IPS DF 4.7 (cell line): ENCODE results near the gene GNAI3.

Source experiments
- DNase-seq: peaks from one replicate; pipeline ENCODE4 v3.0.0-alpha.2; 2013; ENCODE audit warnings: low spot score; ENCODE audit errors: extremely low read depth

Gene GNAI3

DNA sequence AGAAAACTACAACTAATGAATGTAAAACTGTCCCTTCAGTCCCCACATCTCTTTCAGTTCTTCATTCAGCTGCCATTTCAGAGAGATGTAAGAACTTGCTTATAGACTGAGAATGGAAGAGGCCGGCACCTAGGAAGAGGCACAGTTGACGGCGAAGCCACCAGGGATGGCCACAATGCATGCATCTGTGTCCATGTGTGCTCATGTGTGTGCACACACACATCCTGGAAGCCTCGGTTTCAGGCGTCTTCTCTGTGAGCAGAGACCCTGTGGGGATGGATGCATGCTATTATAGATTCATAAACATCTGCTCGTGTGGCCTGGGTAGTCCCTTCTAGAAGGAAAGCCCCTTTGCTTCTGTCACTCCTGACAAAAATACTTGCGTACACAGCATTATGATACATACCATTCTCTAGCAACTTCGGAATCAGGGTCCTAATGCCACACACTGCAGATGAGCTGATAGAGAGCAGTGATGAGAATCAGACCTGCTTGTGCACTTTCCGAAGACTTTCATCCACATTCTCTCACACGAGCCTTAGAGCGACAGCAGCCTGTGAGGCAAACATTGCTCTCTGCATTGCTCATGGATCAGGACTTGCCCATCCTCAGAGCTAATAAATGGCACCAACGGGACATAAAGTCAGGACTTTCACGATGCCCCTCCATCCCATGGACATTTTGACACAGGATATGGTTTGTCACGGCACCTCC is 21.2 kb upstream of the GNAI3 start:
- no peak for DNase-seq

DNA sequence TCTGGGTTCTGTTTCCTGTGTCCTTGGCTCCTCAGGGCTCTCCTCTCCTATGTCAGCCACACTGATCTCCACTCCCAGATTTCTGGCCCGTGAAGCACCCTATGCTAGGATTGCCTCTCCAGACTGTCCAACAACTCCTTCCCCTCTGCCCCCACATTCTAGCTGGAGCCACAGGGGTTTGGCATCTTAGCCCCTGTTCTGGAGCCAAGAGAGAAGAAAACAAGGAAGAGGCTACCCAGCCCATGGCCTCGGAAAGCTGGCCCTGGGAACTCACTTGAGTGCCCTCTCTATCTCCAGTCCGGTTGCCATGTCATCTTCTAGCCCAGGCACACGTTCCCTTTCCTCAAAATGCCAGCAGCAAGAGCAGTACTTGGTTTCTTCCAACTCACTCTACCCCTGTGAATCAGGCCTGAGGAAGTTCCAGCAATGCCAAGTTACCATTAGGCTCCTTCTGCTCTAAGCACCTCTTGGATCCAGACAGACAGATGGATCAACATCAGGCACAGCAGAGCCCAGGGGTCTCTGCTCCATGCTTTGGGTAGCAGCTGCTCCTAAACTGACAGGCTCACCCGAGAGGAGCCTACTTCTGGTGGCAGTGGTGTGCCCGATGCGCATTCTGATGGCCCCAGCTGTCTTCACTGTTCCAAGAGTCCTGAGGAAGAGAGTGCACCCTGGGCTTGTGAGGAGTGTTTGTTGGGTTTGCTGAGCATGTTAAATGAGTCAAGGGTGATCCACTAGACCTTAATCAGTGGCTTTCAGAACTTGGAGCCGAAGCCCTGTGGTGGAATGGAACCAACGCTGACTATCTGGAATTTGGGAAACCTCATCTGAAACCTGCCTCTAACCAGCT is 20.3 kb upstream of the GNAI3 start:
- no peak for DNase-seq

DNA sequence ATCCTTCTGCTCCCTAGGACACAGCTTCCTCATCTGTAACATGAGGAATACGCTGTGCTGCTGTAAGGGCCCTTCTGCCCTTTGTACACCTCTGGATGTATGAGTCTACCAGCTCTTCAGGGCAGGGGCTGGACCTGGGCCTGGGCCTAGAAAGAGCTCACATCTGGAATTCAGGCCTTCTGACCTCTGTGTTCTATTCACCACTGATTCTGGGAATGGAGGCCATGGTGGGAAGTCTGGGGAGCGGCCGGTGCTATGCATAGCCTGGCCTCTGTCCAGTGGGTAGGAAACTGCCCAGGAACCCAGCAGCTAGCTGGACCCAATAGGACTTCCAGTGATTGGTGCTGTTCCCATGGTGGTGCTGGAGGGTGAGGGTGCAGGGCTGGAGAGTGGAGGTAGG is 19.7 kb upstream of the GNAI3 start:
- DNase-seq: no peak

DNA sequence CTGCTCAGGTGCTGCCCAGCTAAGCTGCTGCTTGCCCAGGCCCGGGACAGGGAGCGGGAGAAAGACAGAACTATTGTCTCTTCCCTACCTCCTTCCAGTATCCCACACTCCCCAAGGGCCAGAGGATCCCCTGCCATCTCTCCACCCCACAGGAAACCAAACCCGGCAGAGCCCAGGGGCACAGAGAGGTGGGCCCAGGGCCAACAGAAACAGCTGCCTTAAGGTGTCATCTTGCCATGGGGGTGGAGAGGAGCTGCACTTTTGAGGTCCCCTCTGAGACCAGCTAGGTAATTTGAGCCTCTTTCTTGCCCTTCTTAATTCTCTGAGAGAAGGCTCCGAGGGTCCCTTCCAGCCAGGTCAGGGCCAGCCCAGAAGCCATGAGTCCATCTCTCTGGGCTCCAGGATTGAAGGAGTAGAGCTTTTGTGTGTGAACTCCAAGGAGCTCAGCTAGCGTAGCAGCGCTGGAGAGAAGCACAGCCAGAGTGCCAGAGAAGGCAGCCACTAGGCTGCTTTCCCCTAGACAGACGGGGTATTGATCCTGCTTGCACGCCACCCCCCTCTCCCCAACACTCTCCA is 18.4 kb upstream of the GNAI3 start:
- no peak for DNase-seq

DNA sequence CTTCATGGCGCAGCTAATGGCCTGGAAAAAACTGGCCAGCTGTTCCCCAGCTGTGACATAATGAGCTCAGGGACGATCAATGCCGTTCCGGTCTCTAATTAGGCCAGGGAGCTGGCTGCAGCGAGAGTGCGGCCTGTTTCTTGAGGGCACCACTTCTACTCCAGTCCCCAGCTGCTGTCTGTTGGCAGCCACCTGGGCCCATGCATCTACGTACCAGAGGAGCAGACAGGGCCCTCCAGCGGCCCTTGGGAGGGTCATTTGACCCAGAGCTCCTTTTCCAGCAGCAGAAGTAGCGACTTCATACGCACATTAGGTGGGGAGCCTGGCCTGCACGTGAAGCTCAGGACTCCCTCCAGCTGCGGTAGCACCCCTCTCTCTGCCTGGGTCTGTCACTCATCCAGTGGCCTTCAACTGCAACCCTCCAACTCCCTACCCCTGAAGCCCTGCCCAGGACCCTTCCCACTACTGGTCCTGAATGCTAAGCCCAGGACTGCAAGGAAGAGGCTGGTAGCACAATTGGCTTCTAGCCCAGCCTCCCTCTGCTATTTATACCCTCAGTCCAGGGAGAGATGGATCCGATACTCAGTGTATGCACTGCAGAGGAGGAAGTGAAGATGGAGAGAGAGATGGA is 17.8 kb upstream of the GNAI3 start:
- no peak for DNase-seq

DNA sequence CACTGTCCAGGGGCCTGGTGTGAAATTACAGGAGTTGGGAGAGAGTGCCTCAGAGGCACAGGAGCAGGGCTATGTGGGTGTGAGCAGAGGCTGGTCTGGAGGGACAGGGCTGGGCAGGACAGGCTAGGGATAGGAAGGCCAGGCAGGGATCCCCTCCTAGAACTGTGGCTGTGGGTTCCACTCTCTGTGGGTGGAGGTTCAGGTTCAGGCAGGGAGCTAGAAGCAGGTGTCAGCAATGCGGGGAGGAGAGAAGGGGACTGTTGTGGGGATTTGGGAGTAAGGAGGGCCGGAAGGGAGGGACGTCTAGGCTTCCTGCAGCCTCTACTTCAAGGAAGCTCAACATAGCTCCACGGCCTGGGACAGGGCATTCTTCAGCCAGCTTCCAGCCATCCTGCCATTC is 17.0 kb upstream of the GNAI3 start:
- DNase-seq: no peak

DNA sequence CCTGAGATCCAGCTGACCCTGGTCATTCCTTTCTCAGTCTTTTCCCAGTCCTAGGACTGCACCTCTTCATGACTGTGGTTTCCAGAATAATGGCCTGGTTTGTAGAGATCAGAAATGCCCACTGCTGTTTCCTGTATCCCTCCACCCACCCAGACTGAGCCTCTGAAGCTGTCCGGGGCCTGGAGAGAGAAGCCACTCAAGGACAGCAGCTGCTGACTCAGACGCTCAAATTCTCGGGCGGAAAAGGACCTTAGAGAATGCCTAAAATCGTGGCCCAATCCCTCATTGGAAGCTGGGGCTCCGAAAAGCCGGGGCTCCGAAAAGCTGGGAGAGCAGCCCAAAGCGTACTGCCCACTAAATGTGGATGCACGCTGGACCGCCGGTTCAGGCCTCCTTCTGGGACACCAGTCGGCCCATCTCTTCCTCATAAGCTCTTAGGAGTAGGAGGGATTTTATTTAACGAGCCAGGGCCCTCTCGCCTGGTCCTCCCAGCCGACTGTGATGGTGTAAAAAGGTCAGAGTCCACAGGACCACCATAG is 16.5 kb upstream of the GNAI3 start:
- no peak for DNase-seq

DNA sequence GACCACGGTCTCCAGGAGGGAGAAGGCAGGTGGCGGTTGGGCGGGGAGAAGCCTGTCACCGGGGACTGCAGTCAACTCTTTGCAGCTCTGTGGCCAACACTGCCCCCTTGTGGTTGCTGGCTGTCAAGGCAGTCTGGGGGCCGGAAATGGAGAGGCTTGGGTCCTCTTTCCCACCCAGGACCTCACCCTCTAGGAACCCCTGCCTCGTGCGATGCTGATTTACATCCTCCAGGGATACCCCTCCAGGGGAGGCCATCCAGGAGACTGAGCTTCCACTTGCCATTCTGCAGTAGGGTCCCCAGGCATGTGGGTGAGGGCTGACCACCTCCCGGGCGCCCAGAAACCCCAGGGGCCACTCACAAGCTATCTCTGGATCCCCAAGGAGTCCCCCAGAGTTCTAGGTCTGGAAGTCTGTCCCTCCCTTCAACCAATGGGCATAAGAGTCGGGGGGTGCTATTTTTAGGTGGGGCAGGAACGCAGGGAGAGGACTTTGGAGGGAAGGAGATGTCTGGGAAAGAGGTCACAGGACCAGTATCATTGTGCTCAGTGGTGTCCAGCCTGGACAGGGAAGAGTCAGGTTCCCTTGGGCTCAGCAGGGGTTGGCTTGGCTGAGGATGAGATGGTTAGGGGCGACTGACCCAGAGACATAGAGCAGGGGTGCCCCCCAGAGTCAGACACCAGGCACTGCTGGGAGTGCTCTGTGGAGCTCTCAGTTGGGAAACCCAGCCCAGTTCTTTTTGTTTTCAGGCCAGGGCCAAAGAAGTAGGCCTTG is 15.9 kb upstream of the GNAI3 start:
- DNase-seq: no peak

DNA sequence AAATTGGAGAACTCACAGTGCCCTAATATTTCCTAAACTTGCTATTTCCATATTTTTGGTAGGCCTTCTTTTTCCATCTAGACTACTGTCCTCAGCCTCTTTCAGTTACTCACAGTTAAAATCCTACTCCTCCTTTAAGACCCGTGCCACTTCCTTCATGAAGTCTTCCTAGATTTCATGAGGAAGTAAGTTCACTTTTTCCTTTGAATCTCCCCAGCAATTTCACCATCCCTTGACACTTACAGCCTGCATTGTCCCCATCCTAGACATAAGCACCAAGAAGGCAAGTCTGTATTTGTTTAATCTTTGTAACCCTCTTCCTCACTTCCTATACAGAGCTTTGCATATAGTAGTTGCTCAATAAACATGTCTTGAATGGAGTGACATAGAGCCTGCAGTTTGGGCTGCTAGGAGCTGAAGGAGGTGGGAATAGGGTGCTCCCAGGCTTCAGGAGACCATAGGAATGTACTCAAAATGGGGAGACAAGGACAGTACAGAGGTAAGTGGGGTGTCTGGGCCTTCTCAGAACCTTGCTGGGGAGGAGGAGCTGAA is 14.0 kb upstream of the GNAI3 start:
- DNase-seq: no peak

DNA sequence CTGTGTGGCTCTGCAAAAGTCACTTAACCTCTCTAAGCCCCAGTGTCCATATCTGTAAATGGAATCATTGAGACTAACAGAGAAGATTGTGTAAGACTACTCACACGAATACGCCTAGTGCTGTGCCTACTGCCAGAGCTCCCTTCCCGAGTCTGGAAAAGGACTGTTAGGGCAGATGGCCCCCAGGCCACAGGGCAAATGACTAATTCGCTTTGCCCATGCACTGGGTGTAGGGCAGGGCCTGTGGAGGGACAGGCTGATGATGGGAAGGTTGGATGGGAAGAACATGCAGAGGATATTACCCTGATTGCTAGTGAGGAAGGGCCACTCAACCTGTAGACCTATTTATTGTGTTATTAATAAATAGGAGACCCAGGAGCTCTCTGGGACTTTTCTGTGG is 12.9 kb upstream of the GNAI3 start:
- DNase-seq: no peak

DNA sequence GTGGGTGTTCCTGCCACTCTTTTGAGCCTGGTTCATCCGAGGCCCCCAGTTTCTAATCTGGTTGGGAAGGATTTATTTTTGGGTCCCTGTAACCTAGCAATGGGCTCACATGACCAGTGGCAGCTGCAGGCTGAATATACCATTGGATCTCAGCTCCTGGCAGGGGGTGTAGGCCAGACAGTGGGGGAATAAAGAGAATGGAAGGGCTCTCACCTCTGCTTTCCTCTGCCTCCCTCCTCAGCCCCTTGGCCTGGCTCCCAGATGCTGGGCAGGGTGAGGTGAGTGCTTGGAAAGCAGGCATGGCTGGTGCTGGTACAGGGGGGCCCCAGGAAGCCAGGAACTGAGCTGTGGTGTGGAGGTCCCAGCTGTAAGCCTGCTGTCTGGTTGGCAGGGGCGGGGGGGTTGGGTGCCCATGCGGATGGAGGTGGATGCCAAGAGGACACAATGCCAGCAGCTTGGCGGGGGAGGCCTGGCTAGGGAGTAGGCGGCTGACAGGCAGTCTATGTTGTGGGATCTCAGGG is 12.4 kb upstream of the GNAI3 start:
- DNase-seq: no peak

DNA sequence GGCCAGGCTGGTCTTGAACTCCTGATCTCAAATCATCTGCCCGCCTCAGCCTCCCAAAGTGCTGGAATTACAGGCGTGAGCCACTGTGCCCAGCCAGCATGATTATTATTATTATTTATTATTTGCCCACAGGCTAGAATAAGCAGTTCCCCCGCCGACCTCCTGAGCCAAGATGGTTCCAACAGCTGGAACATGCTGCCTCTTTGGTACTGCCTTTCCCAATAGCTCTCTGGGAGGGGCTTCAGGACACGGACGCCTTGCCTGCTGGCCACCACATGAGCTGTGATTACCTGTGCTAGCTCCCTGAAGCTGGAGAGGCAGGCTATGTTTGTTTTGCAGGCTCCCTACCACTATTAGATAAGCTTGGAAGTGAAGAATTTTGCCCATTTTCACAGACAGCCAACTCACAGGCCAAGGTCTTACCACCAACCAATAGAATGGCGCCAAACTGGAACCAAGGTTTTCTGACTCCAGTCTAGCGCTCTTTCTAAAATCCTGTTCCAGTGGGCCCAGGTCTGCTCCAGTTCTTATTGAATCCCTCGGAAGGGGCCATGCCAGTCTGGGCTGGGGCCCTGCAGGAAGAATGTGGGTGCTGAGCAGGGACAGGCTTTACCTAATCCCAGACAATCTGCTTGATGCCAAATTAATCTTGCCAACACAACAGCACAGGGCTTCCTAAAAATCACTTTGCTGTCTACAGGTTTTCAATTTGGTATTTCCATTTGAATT is 10.8 kb upstream of the GNAI3 start:
- DNase-seq: no peak

DNA sequence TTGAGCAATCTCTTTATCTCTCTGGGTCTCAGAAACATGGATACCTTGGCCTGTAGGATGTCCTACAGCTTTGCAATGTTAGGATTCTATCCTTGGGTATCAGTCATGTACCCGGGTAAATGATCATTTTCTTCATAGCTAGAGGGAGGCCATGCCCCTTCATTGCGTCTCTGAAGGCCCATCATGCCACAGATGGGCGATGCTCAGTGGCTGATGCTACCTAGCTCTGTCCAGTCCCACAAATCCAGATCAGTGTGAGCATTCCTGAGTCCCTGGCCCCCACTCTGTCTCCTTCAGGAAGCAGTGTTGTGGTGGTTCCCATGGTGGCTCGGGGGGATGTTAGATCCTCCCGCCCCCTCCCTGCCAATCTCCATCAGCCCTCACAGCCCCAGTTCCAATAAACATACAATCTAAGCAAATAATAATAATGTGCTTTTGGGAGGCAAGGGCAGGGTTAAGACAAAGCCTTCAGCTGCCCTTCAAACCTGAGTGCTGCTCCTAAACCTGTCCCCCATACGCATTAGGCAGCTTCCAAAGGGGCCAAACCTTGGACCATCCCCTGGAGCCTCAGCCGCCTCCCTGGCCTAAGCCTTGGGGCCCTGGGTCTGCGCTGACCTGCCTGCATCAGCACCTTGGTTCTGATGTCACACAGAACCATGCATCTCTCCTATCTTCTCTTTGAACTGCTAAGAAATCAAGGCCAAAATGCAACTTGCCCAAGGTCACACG is 9.4 kb upstream of the GNAI3 start:
- no peak for DNase-seq

DNA sequence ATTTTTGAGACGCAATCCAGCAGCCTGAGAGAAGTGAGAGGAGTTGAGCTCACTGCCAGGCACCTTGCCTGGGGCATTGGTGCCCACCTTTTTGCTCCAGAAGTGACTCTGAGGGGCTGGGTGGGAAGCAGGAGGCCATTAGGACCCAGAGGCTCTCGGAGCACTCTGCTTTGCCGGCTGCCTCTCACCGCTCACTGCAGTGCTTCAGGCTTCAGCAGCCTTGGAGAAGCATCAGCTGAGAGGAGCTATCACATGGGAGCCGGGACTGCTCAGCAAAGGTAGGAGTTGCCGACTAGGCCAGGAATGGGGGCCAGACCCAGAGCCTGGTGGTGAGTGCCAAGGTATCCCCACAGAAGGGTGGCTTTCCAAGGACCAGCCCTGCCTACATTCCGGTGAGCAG is 8.7 kb upstream of the GNAI3 start, which contains the start of gene GPR61:
Gene GPR61, plus strand, starts transcription at position 197 of the 400 bp plus-strand sequence. CDS start 3,151 bp downstream, outside the sequence.
- DNase-seq: no peak

DNA sequence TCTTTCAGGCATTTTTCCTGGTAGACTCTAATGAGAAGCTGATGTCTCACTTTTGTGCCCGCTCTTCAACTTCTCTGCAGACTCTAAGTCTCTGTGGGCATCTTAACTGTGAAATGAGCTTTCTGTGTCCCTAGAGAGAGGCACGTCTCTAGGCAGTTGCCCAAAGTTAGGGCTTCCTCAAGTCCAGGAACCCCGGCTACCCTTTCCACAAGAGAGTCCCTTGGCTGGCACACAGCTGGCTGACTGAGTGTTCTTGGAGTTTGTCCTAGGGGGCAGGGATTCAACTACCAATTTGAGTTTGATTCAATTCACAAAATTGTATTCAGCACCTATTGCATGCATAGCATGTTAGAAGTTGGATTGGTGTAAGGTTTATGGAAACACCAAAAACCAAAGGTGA is 7.3 kb upstream of the GNAI3 start:
- DNase-seq: no peak

DNA sequence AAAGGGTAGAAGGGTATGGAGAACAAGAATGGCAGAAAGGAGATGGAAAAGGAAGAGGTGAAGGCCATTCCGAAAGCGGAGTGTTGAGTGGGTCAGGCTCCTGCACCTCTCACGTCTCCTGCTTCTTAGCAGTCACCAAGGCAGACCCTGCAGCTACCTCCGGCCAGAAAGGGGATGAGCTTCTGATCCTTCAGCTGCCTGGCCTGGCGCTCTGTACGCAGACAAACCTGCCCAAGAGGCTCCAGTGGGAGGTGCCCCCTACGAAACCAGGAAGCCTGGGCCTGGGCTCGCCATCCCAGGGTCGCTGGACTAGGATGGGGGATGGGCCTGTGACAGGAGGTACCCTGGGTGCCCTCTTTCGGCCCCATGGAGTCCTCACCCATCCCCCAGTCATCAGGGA is 5.8 kb upstream of the GNAI3 start:
- DNase-seq: no peak

DNA sequence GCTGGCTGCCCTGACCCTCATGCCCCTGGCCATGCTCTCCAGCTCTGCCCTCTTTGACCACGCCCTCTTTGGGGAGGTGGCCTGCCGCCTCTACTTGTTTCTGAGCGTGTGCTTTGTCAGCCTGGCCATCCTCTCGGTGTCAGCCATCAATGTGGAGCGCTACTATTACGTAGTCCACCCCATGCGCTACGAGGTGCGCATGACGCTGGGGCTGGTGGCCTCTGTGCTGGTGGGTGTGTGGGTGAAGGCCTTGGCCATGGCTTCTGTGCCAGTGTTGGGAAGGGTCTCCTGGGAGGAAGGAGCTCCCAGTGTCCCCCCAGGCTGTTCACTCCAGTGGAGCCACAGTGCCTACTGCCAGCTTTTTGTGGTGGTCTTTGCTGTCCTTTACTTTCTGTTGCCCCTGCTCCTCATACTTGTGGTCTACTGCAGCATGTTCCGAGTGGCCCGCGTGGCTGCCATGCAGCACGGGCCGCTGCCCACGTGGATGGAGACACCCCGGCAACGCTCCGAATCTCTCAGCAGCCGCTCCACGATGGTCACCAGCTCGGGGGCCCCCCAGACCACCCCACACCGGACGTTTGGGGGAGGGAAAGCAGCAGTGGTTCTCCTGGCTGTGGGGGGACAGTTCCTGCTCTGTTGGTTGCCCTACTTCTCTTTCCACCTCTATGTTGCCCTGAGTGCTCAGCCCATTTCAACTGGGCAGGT is 5.0 kb upstream of the GNAI3 start:
- no peak for DNase-seq

DNA sequence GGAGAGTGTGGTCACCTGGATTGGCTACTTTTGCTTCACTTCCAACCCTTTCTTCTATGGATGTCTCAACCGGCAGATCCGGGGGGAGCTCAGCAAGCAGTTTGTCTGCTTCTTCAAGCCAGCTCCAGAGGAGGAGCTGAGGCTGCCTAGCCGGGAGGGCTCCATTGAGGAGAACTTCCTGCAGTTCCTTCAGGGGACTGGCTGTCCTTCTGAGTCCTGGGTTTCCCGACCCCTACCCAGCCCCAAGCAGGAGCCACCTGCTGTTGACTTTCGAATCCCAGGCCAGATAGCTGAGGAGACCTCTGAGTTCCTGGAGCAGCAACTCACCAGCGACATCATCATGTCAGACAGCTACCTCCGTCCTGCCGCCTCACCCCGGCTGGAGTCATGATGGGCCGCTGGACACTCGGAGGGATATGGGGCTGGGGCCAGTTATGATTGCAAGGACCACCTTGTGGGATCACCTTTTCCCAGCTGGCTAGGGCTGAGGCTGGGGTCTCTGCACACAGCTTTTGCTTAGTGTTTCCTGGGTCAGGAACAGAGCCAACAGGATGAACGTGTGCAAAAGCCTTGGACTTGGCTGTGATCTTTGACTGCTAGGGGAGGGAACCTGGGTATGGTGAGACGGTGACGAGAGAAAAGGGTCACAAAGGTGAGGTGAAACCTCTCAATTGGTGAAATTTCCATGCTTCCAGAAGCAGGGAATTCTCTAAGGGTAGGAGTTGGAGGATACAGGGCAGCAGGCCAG is 4.3 kb upstream of the GNAI3 start:
- no peak for DNase-seq
